H1 (cell line): ENCODE results near the gene MIPOL1.

Experiments used
- EZH2 ChIP-seq: fragments of 200-600 bp; sonication (generic); IDR thresholded peaks from 2 replicates; pipeline ENCODE4 v1.7.1; 2012; ENCODE audit warnings: low read depth, mild to moderate bottlenecking, moderate library complexity, low read length, inconsistent platforms; ENCODE audit not compliant: severe bottlenecking
- RXRA ChIP-seq: IDR thresholded peaks from 2 replicates; pipeline ENCODE4 v1.6.1; 2011; ENCODE audit warnings: low read depth, mild to moderate bottlenecking, low read length, moderate library complexity; ENCODE audit not compliant: insufficient read depth

DNA sequence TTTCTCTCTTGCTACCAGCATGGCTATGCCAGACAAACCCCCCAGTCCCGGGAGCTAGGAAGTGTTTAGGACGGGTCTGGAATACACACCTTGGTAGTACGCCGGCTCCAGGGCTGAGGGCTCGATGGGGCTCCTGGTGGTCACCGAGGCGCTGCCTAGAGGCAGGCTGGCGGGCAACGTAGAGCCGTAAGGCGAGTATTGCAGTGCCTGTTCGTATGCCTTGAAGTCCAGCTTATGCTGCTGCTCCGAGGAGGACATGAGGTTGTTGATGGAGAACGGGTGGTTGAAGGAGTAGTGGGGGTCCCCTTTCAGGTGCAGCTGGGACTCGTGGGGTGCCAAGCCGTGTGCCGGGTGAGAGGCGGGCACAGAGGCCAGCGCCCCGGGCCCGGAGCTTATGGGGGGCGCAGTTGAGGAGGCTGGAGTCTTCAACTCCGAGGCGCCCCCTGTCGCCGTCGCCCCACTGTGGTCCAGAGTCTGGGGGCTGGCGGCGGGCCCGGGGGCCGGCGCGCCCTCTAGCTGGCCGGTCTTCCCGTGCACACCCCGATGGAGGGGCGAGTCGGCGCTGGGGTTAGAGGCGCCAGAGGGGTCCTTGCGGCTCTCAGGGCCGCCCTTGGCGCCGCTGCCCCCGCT, 393.7 kb downstream of the MIPOL1 start:
- TF ChIP-seq EZH2 (no peak), RXRA (no peak)
